OCI-LY1 (cell line): ENCODE data around the gene TSPYL6.

Experiments
- CTCF ChIP-seq: fragments of 200-600 bp; sonication (generic), shearing (Covaris generic); IDR thresholded peaks from 2 replicates; pipeline ENCODE4 v1.5.1; 2017; ENCODE audit warnings: mild to moderate bottlenecking, antibody characterized with exemption, low read length, moderate library complexity, mixed read lengths
- EZH2 ChIP-seq: fragments of 200-600 bp; sonication (generic), shearing (Covaris generic); IDR thresholded peaks from 2 replicates; pipeline ENCODE4 v1.8.0; 2017; ENCODE audit warnings: borderline replicate concordance, mixed run types, mild to moderate bottlenecking, antibody characterized with exemption, low read length, moderate library complexity, mixed read lengths

DNA sequence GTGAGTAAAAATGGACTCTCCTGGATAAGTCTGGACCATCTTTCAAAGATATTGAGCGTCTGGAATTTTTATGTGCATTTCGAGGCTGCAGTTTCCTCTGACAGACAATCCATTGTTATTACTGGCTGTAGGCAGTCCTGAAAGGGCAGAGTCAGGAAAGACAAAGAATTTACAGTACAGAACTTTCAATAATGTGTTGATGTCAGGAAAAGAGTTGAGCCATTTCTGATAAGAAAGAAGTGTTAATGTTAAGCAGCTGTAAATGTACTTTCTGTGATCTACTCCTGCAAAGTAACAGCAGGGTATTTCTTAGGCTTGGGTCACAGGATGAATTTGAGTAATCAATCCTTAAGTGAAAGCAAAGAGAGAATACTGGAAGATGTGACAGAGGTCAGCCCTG, 29.8 kb downstream of the TSPYL6 start:
- TF ChIP-seq CTCF: no peak
- TF ChIP-seq EZH2: no peak
